Karpas-422 (cell line): Measurements from ENCODE around the gene AANAT. TPM values are rescaled to one million over a fixed set of nuclear protein-coding genes. Genes with fewer than 3 reads are reported as not detected.

Experiments used
- DNase-seq: peaks from one replicate; pipeline ENCODE4 v3.0.0-alpha.2; 2015
- H2AFZ ChIP-seq: fragments of 200-600 bp; sonication (generic); 2 replicates; pipeline ENCODE4 v1.6.1; 2014; ENCODE audit warnings: antibody characterized with exemption, low read length, mixed read lengths
- H3K27ac ChIP-seq: fragments of 200-600 bp; sonication (generic); 2 replicates; pipeline ENCODE4 v1.5.1; 2014; ENCODE audit warnings: mild to moderate bottlenecking, low read length, moderate library complexity
- H3K27me3 ChIP-seq: fragments of 200-600 bp; sonication (generic); 2 replicates; pipeline ENCODE4 v1.6.1; 2014; ENCODE audit warnings: low read length, mixed read lengths
- H3K36me3 ChIP-seq: fragments of 200-600 bp; sonication (generic); 2 replicates; pipeline ENCODE4 v1.6.1; 2014; ENCODE audit warnings: low read length, mixed read lengths; ENCODE audit not compliant: insufficient read depth
- H3K4me1 ChIP-seq: fragments of 200-600 bp; sonication (generic); 2 replicates; pipeline ENCODE4 v1.6.1; 2014; ENCODE audit warnings: mild to moderate bottlenecking, low read length, mixed read lengths
- H3K4me2 ChIP-seq: fragments of 200-600 bp; sonication (generic); 2 replicates; pipeline ENCODE4 v1.6.1; 2014; ENCODE audit warnings: low read length, low read depth, mild to moderate bottlenecking; ENCODE audit not compliant: poor library complexity, severe bottlenecking
- H3K4me3 ChIP-seq: fragments of 200-600 bp; sonication (generic); 2 replicates; pipeline ENCODE4 v1.5.1; 2014; ENCODE audit warnings: mild to moderate bottlenecking, antibody characterized with exemption, low read length, mixed read lengths
- H3K79me2 ChIP-seq: fragments of 200-600 bp; sonication (generic); 2 replicates; pipeline ENCODE4 v1.6.1; 2014; ENCODE audit warnings: mild to moderate bottlenecking, low read length, mixed read lengths
- H3K9ac ChIP-seq: fragments of 200-600 bp; sonication (generic); 2 replicates; pipeline ENCODE4 v1.6.0; 2014; ENCODE audit warnings: low read length
- H3K9me2 ChIP-seq: fragments of 200-600 bp; sonication (generic), shearing (Covaris generic); replicated peaks from 2 replicates; pipeline ENCODE4 v1.6.0; 2014; ENCODE audit warnings: mild to moderate bottlenecking, low read length, moderate library complexity; ENCODE audit not compliant: insufficient read depth
- H3K9me3 ChIP-seq: fragments of 300-700, 200-600 bp; sonication (generic); 2 replicates; pipeline ENCODE4 v1.6.1; 2014; ENCODE audit warnings: low read length, mixed read lengths
- H4K20me1 ChIP-seq: fragments of 200-600 bp; sonication (generic); 2 replicates; pipeline ENCODE4 v1.6.1; 2014; ENCODE audit warnings: mild to moderate bottlenecking, antibody characterized with exemption, low read length, low read depth; ENCODE audit not compliant: insufficient read depth
- total RNA-seq: library from RNA; depleted of rRNA; stranded (reverse); fragments of >200 nt; shearing (Covaris generic); gene quantifications from 2 replicates; pipeline ENCODE4 v1.2.3, GENCODE V29; 2014; ENCODE audit warnings: low replicate concordance

Gene AANAT
- total RNA-seq, 1 experiment from 2014 or later, result not detected

- no peaks in the 10 kb centered on the region for H3K36me3 ChIP-seq
- peak; percentile 85 for DNase-seq
- H3K4me1 ChIP-seq, result peaks cover 36% of the 10 kb centered on the region
- no peaks in the 10 kb centered on the region for H3K9me3 ChIP-seq
- peak overlapping the region; percentile 52 for H3K4me3 ChIP-seq
- H3K27ac ChIP-seq, result peak overlapping the region; percentile 66
- peak overlapping the region; percentile 79; the same call in 1 of the 2 replicates for H2AFZ ChIP-seq
- no peaks in the 10 kb centered on the region for H3K27me3 ChIP-seq
- H4K20me1 ChIP-seq, result no peaks in the 10 kb centered on the region
- H3K4me2 ChIP-seq, result peak overlapping the region; percentile 69
- H3K79me2 ChIP-seq, result no peaks in the 10 kb centered on the region
- H3K9ac ChIP-seq, result peak overlapping the region; percentile 60
- no peaks in the 10 kb centered on the region for H3K9me2 ChIP-seq
Observed at GRCh38 chr17:76481071-76481655, 13.8 kb downstream of the AANAT start.

GRCh38 chr17:76484228-76484725, 16.9 kb downstream of the AANAT start:
- Histone ChIP-seq H3K27ac (no peak overlapping the region), H2AFZ (no peak overlapping the region), H3K79me2 (no peaks in the 10 kb centered on the region), H4K20me1 (no peaks in the 10 kb centered on the region), H3K9ac (no peak overlapping the region), H3K9me2 (no peaks in the 10 kb centered on the region), H3K4me3 (no peak overlapping the region), H3K27me3 (no peaks in the 10 kb centered on the region), H3K4me1 (peaks cover 35% of the 10 kb centered on the region), H3K4me2 (no peak overlapping the region), H3K9me3 (no peaks in the 10 kb centered on the region), H3K36me3 (no peaks in the 10 kb centered on the region)
- DNase-seq, result no peak

DNA sequence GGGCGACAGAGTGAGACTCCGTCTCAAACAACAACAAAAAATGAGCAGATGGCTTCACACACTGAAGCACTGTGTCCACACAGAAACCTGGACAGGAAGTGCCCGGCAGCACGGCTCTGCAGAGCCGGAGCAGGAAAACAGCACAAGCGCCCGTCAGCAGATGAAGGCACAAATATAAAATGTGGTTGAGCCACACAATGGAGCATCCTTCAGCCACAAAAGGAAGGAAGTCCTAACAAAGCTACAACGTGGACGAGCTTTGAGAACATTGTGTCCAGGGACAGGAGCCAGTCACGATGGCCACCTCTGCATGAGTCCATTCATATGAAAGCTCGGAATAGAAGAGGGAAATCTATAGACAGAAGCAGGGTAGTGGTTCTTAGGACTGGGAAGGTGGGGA, 18.2 kb downstream of the AANAT start:
- no peak overlapping the region for H3K4me3 ChIP-seq
- no peaks in the 10 kb centered on the region for H3K36me3 ChIP-seq
- H3K9me3 ChIP-seq, result no peaks in the 10 kb centered on the region
- H3K4me1 ChIP-seq, result peaks cover 25% of the 10 kb centered on the region
- no peak overlapping the region for H3K9ac ChIP-seq
- H3K79me2 ChIP-seq, result no peaks in the 10 kb centered on the region
- no peak overlapping the region for H3K27ac ChIP-seq
- H4K20me1 ChIP-seq, result no peaks in the 10 kb centered on the region
- H3K9me2 ChIP-seq, result no peaks in the 10 kb centered on the region
- H3K4me2 ChIP-seq, result no peak overlapping the region
- DNase-seq, result no peak
- H2AFZ ChIP-seq, result no peak overlapping the region
- H3K27me3 ChIP-seq, result no peaks in the 10 kb centered on the region

DNA sequence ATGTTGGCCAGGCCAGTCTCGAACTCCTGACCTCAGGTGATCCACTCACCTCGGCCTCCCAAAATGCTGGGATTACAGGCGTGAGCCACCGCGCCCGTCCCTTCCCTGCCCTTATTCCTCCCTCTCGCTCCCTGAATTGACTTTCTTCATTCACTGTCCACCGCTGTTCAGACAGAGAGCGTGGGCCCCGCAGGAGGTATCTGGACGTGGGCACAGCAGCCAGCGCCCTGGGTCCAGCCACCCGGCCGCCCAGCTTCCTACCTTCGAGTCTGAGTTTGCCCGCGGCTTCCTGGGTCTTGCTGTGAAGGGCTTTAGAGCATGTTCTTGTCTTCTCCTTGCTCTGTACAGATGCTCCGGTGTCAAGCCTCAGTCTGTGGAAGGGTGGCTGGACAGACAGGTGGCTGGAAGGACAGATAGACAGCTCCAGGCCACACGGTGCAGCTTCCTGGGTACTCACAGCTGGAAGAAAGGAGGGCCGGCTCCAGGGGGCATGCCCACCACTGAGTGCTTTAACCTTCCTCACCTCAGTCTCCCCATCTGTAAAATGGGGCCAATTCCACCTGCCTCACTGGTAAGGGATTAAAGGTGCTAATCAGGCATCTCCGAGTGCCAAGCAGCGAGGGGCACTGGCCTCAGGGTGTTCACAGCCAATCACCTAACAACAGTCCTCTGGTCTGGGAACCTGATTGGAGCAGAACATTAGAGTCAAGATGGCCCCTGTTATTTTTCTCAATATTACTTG, 20.2 kb downstream of the AANAT start:
- H3K4me3 ChIP-seq, result no peak overlapping the region
- H3K27me3 ChIP-seq, result no peaks in the 10 kb centered on the region
- H3K9me2 ChIP-seq, result no peaks in the 10 kb centered on the region
- no peak overlapping the region for H2AFZ ChIP-seq
- no peaks in the 10 kb centered on the region for H3K36me3 ChIP-seq
- H3K4me1 ChIP-seq, result peaks cover 12% of the 10 kb centered on the region
- H3K79me2 ChIP-seq, result no peaks in the 10 kb centered on the region
- H4K20me1 ChIP-seq, result no peaks in the 10 kb centered on the region
- H3K4me2 ChIP-seq, result no peak overlapping the region
- no peak overlapping the region for H3K27ac ChIP-seq
- H3K9ac ChIP-seq, result no peak overlapping the region
- no peaks in the 10 kb centered on the region for H3K9me3 ChIP-seq
- DNase-seq, result no peak

DNA sequence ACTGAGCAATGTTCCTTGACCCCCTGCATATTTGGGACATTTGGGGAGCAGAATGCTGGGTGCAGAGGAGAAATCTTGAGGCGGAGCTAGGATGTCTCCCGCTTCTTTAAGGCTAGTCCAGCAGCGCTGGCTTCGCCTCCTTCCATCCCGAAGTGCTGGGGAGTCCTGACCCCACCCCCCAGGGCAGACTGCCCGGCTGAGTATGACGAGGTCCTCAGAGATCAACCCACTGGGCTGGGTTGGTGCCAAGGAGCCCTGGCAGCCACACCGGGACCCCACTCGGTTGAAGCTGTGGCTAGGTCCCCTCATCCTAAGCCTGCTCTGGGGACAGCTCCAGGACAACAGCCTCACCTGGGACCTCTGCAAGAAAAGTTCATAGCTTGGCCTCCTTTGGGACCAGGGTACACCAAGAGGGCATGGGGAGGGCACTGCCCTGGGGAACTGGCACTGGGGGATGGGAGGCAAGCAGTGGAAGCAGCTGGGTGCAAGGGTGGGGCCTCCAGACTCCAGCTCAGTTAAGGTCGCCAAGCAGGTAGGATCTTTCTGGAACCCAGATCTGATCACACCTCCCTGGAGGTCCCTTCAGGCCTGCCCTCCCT, 22.8 kb downstream of the AANAT start:
- H3K27me3 ChIP-seq, result no peaks in the 10 kb centered on the region
- H3K79me2 ChIP-seq, result no peaks in the 10 kb centered on the region
- H3K4me2 ChIP-seq, result no peak overlapping the region
- no peak for DNase-seq
- peaks cover 19% of the 10 kb centered on the region for H3K4me1 ChIP-seq
- no peak overlapping the region for H3K4me3 ChIP-seq
- no peak overlapping the region for H2AFZ ChIP-seq
- H3K9me3 ChIP-seq, result no peaks in the 10 kb centered on the region
- no peaks in the 10 kb centered on the region for H3K9me2 ChIP-seq
- no peak overlapping the region for H3K9ac ChIP-seq
- no peak overlapping the region for H3K27ac ChIP-seq
- no peaks in the 10 kb centered on the region for H3K36me3 ChIP-seq
- H4K20me1 ChIP-seq, result peaks cover 3% of the 10 kb centered on the region; the same call in 1 of the 2 replicates

DNA sequence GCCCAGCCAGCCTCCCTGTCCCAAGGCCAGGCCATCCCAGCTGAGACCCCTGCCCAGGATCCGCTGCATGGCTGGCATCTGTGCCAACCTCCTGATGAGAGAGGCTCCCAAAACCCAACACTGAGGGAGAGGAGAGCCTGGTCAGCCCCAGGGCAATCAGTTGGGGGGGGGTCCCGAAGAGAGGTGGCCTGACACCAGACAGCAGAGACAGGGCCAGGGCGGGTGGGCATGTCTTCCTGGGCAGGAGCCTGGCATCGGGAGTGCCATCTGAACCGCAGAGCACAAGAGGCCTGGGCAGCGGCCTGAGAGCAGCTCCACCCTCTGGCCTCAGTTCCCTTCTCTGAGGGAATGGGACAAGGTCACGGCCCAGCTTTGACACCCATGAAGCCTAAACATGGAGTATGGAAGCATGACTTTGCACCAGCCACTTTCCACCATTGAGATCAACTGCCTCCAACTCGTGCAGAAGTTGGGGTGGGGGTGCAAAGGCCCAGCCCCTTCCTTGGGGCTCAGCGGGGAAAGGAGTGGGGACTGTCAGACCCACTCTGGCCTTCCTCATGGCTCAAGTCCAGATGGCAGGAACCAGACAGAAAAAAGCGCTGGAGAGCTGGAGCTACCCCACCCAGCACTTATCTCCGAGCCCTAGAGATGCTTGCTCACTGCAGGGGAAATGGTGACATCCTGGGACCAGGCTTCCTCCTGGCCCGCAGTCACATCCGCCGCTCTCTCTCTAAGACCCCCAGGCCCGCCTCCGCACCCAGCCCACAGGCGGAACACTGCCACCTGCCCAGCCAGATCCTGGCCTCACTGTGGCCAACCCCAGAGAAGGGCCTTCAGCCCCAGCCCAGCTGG, 24.1 kb downstream of the AANAT start:
- Histone ChIP-seq H3K9ac (no peak overlapping the region), H3K4me3 (no peak overlapping the region), H3K4me1 (peaks cover 19% of the 10 kb centered on the region)

GRCh38 chr17:76492123-76492988, 25.0 kb downstream of the AANAT start:
- H3K9me2 ChIP-seq, result no peaks in the 10 kb centered on the region
- no peaks in the 10 kb centered on the region for H3K9me3 ChIP-seq
- H3K27me3 ChIP-seq, result no peaks in the 10 kb centered on the region
- no peak overlapping the region for H3K27ac ChIP-seq
- peaks cover 11% of the 10 kb centered on the region; the same call in 1 of the 2 replicates for H4K20me1 ChIP-seq
- H3K4me2 ChIP-seq, result peak overlapping the region; percentile 36
- no peak overlapping the region for H3K4me3 ChIP-seq
- no peak overlapping the region for H2AFZ ChIP-seq
- no peaks in the 10 kb centered on the region for H3K79me2 ChIP-seq
- peak overlapping the region; percentile 30 for H3K9ac ChIP-seq
- no peaks in the 10 kb centered on the region for H3K36me3 ChIP-seq
- no peak for DNase-seq
- peaks cover 19% of the 10 kb centered on the region for H3K4me1 ChIP-seq

More for the DNA sequence above, 24.1 kb downstream of the AANAT start:
- no peaks in the 10 kb centered on the region for H3K27me3 ChIP-seq
- no peak overlapping the region for H3K27ac ChIP-seq
- DNase-seq, result no peak
- H3K36me3 ChIP-seq, result no peaks in the 10 kb centered on the region
- no peaks in the 10 kb centered on the region for H3K79me2 ChIP-seq
- no peak overlapping the region for H3K4me2 ChIP-seq
- peaks cover 11% of the 10 kb centered on the region; the same call in 1 of the 2 replicates for H4K20me1 ChIP-seq
- H2AFZ ChIP-seq, result no peak overlapping the region
- H3K9me3 ChIP-seq, result no peaks in the 10 kb centered on the region
- H3K9me2 ChIP-seq, result no peaks in the 10 kb centered on the region
